ENCODE measurements around the gene SPART.

DNA sequence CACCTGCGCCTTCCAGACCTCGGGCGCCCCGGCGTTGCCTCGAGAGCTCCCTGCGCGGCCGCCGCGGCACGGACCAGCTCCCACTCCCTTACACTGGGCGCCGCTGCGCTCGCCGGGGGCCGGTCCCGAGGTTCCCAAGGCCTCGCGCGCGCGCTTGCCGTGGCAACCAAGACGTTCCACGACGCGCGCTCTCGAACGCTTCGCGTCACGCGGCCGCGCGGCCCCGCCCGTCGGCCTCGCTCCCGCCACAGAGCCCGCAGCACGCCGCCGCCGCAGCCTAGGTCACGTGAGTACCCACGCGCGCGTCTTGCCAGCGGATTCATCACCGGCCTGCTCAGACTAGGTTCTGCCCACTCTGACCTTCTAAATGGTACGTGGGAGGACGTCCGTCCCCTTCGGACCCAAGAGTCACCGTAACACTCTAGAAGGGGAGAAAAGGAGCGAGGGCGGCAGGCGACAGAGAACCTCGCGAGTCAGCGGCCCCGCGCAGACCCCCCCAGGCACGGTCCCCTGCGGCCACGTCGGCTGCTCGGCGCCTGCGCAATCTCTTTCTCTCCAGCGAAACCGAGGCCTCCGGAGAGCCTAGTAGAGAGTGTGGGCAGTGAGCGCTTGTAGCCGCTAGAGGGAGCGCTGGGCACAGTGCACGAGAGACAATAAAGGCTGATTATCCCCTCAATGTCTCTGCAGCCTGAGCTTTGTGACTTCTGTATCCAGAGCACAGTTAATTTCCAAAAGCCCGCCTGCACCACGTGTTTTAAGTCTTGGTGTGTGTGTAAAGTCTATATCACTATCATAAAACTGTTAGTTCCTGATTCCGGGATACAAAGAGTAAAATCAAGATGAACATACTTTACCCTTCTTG lies at the start of gene SPART:
- TF ChIP-seq CTCF (optimal IDR thresholded peaks at IDR 0.05 in 1 of 3, IDR thresholded peaks at IDR 0.05 in 1 of 3, conservative IDR thresholded peaks at IDR 0.05 in 1 of 3; ENCODE audit: extremely low read depth in 1 of 3, insufficient read depth in 2 of 3, low read length in 3 of 3) = peak; percentile 95 to 98 (median 95)
- no peak for TF ChIP-seq EZH2 (IDR thresholded peaks at IDR 0.05; ENCODE audit: low read length)
